Measurements from ENCODE around the gene LRPAP1. TPM values are rescaled to one million over a fixed set of nuclear protein-coding genes. Genes with fewer than 3 reads are reported as not detected.

Gene LRPAP1
- total and polyA plus RNA-seq, 2 experiments from 2014 or later, result 63.0 to 82.5 TPM

GRCh38 chr4:3510481-3510880 is 21.7 kb downstream of the LRPAP1 start (continued):
- TF ChIP-seq ZNF462 (CRISPR knock-in tag; IDR thresholded peaks at IDR 0.05) (no peak), EZH2phosphoT487 (IDR thresholded peaks at IDR 0.05; ENCODE audit: unreplicated experiment) (no peak), ZNF331 (CRISPR knock-in tag; IDR thresholded peaks at IDR 0.05; ENCODE audit: low read depth) (no peak), CREB1 (CRISPR knock-in tag; IDR thresholded peaks at IDR 0.05; ENCODE audit: low read depth) (no peak), ZNF114 (CRISPR knock-in tag; IDR thresholded peaks at IDR 0.05) (no peak), POLR2AphosphoS5 (IDR thresholded peaks at IDR 0.05; ENCODE audit: low read depth) (no peak), REST (IDR thresholded peaks at IDR 0.05; ENCODE audit: unreplicated experiment) (no peak)
